Measurements from ENCODE around the gene ZC3H7A. TPM values are rescaled to one million over a fixed set of nuclear protein-coding genes. Genes with fewer than 3 reads are reported as not detected.

ZC3H7A gene
- total and polyA plus RNA-seq, 2 of the 13 experiments (the other 11 are each of a cell fraction or from before 2014, with no cell fraction given): 29.2 to 36.8 TPM

- TF ChIP-seq, protein P1, sequence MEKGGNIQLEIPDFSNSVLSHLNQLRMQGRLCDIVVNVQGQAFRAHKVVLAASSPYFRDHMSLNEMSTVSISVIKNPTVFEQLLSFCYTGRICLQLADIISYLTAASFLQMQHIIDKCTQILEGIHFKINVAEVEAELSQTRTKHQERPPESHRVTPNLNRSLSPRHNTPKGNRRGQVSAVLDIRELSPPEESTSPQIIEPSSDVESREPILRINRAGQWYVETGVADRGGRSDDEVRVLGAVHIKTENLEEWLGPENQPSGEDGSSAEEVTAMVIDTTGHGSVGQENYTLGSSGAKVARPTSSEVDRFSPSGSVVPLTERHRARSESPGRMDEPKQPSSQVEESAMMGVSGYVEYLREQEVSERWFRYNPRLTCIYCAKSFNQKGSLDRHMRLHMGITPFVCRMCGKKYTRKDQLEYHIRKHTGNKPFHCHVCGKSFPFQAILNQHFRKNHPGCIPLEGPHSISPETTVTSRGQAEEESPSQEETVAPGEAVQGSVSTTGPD (CRISPR knock-in tag; IDR thresholded peaks at IDR 0.05): no peak
- no peak for TF ChIP-seq ZBTB14 (CRISPR knock-in tag; IDR thresholded peaks at IDR 0.05)
- TF ChIP-seq FOXM1 (CRISPR knock-in tag; IDR thresholded peaks at IDR 0.05): no peak; the same call in 1 of the 2 replicates
- TF ChIP-seq ZNF737 (CRISPR knock-in tag; IDR thresholded peaks at IDR 0.05; ENCODE audit: borderline replicate concordance): no peak
- TF ChIP-seq MIER3 (CRISPR knock-in tag; IDR thresholded peaks at IDR 0.05; ENCODE audit: borderline replicate concordance): peak; percentile 82
- TF ChIP-seq TARDBP (CRISPR knock-in tag; IDR thresholded peaks at IDR 0.05): peak; percentile 96
- TF ChIP-seq ZNF75D (CRISPR knock-in tag; IDR thresholded peaks at IDR 0.05; ENCODE audit: borderline replicate concordance): no peak
- TF ChIP-seq, protein P2, sequence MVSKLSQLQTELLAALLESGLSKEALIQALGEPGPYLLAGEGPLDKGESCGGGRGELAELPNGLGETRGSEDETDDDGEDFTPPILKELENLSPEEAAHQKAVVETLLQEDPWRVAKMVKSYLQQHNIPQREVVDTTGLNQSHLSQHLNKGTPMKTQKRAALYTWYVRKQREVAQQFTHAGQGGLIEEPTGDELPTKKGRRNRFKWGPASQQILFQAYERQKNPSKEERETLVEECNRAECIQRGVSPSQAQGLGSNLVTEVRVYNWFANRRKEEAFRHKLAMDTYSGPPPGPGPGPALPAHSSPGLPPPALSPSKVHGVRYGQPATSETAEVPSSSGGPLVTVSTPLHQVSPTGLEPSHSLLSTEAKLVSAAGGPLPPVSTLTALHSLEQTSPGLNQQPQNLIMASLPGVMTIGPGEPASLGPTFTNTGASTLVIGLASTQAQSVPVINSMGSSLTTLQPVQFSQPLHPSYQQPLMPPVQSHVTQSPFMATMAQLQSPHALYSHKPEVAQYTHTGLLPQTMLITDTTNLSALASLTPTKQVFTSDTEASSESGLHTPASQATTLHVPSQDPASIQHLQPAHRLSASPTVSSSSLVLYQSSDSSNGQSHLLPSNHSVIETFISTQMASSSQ (IDR thresholded peaks at IDR 0.05; ENCODE audit: low read depth): no peak; the same call in 1 of the 2 replicates
- TF ChIP-seq, protein P2 (CRISPR knock-in tag; IDR thresholded peaks at IDR 0.05; ENCODE audit: borderline replicate concordance): peak; percentile 95; the same call in 1 of the 2 replicates
- TF ChIP-seq PAX8 (CRISPR knock-in tag; IDR thresholded peaks at IDR 0.05; ENCODE audit: borderline replicate concordance): peak; percentile 81; the same call in 1 of the 2 replicates
- peak; percentile 93 for TF ChIP-seq ZNF546 (CRISPR knock-in tag; conservative IDR thresholded peaks at IDR 0.05)
- TF ChIP-seq, protein P3, sequence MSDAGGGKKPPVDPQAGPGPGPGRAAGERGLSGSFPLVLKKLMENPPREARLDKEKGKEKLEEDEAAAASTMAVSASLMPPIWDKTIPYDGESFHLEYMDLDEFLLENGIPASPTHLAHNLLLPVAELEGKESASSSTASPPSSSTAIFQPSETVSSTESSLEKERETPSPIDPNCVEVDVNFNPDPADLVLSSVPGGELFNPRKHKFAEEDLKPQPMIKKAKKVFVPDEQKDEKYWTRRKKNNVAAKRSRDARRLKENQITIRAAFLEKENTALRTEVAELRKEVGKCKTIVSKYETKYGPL (CRISPR knock-in tag; IDR thresholded peaks at IDR 0.05): no peak; the same call in 1 of the 2 replicates
- TF ChIP-seq, protein P4, sequence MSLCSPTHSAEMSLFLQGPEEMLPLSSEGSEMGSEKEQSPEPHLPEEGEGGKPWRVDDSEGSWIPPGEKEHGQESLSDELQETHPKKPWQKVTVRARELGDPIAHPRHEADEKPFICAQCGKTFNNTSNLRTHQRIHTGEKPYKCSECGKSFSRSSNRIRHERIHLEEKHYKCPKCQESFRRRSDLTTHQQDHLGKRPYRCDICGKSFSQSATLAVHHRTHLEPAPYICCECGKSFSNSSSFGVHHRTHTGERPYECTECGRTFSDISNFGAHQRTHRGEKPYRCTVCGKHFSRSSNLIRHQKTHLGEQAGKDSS (CRISPR knock-in tag; IDR thresholded peaks at IDR 0.05; ENCODE audit: borderline replicate concordance, low read depth): peak; percentile 80; the same call in 1 of the 2 replicates
- peak; percentile 96; the same call in 1 of the 2 replicates for TF ChIP-seq ARID2 (CRISPR knock-in tag; IDR thresholded peaks at IDR 0.05; ENCODE audit: borderline replicate concordance)
- no peak for TF ChIP-seq ZNF234 (CRISPR knock-in tag; conservative IDR thresholded peaks at IDR 0.05)
- TF ChIP-seq, protein P5, sequence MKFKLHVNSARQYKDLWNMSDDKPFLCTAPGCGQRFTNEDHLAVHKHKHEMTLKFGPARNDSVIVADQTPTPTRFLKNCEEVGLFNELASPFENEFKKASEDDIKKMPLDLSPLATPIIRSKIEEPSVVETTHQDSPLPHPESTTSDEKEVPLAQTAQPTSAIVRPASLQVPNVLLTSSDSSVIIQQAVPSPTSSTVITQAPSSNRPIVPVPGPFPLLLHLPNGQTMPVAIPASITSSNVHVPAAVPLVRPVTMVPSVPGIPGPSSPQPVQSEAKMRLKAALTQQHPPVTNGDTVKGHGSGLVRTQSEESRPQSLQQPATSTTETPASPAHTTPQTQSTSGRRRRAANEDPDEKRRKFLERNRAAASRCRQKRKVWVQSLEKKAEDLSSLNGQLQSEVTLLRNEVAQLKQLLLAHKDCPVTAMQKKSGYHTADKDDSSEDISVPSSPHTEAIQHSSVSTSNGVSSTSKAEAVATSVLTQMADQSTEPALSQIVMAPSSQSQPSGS (CRISPR knock-in tag; IDR thresholded peaks at IDR 0.05): peak; percentile 76
- peak; percentile 65; the same call in 1 of the 2 replicates for TF ChIP-seq ZNF124 (CRISPR knock-in tag; IDR thresholded peaks at IDR 0.05)
Observed at GRCh38 chr16:11742536-11743307, 54.3 kb downstream of the ZC3H7A start, which contains the start of gene TXNDC11 (continued).

Measured in HepG2 (cell line).